ENCODE data around the gene IL1R2.

The IL1R2 gene

DNA sequence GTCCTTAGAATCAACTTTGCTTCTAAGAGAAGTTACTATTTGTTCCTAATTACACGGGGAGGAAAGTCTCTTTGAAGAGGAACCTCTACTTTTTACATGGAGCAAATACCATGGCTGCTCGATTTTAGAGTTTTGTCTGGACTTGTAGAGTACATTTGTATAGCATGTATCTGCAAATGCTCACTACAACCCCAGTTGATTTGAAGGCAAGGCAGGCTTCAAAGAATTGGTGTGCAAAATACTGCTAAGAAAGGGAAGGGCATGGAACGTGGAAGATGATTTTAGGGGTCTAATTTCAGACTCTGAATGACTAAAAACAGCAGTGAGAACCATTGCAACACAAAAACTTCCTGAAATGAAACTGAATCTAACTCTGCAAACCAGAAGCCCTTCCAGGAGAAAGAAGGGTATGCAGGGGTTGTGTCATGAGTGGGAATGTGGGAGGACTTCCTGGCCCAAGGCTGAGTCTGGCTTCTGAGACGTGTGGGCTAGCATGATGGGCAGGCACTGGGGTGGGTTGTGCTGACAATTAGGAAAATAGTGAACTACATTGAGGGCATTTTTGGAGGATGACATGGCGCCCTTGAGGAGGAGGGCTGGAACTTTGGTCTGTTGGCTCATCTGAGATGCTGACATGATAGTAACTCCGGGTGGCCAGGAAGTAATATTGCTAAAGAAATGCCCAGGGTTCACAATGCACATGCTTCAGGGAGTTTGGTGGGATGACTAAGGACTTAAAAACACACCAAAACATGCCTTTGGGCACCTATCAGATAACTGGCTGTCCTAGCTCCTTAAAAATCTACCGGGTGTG lies 18.9 kb upstream of the IL1R2 start:
- DNase-seq (ENCODE audit: extremely low read depth, low read depth): no peak
- TF ChIP-seq, protein P1, sequence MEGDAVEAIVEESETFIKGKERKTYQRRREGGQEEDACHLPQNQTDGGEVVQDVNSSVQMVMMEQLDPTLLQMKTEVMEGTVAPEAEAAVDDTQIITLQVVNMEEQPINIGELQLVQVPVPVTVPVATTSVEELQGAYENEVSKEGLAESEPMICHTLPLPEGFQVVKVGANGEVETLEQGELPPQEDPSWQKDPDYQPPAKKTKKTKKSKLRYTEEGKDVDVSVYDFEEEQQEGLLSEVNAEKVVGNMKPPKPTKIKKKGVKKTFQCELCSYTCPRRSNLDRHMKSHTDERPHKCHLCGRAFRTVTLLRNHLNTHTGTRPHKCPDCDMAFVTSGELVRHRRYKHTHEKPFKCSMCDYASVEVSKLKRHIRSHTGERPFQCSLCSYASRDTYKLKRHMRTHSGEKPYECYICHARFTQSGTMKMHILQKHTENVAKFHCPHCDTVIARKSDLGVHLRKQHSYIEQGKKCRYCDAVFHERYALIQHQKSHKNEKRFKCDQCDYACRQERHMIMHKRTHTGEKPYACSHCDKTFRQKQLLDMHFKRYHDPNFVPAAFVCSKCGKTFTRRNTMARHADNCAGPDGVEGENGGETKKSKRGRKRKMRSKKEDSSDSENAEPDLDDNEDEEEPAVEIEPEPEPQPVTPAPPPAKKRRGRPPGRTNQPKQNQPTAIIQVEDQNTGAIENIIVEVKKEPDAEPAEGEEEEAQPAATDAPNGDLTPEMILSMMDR (IDR thresholded peaks at IDR 0.05; ENCODE audit: low read depth, low read length, missing control alignments): no peak
- H3K4me3 ChIP-seq (replicated peaks; ENCODE audit: low read depth, low read length): no peak overlapping the region

DNA sequence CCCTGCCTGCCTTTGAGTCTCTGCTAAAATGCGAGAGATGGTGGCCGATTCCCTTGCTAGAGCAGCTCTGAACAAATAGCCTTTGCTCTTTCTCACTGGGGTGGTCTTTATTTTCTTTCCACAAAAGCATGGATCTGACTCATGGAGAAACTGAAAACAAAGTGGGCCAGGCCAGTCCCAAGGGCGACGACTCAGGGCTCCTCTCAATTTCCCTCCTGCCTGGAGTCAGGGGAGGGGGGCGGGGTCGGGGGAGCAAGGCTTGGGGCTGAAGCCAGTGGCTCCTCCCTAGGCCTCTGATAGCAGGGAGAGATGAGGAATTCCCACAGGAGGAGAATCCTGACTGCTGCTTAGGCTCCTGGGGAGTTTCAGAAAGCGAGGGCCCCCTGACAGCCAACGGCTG lies 17.1 kb upstream of the IL1R2 start:
- peak; percentile 25 for DNase-seq (ENCODE audit: extremely low read depth, low read depth)
- H3K4me3 ChIP-seq (replicated peaks; ENCODE audit: low read depth, low read length): no peak overlapping the region
- TF ChIP-seq, protein P1 (IDR thresholded peaks at IDR 0.05; ENCODE audit: low read depth, low read length, missing control alignments): no peak

DNA sequence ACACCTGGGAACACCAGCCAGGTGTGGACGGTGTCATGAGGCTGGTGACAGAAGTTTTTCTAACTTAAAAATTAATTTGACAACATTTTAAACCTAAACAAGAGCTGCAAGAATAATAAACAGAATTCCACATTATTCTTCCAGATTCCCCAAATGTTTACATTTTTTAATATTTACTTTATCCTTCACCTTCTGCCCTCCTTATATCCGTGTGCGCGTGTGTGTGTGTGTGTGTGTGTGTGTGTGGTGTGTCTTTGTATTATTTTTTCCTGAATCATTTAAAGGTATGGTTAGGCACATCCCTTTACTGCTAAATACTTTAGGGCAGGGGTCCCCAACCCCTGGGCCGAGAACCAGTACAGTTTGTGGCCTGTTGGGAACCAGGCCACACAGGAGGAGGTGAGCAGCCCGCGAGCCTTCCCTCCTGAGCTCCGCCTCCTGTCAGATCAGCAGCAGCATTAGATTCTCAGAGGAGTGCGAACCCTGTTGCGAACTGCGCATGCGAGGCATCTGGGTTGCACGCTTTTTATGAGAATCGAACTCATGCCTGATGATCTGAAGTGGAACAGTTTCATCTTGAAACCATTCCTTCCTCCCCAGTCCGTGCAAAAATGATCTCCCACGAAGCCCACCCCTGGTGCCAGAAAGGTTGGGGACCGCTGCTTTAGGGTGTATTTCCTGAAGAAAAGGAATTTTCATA lies 16.4 kb upstream of the IL1R2 start:
- TF ChIP-seq, protein P1 (IDR thresholded peaks at IDR 0.05; ENCODE audit: low read depth, low read length, missing control alignments): no peak
- H3K4me3 ChIP-seq (replicated peaks; ENCODE audit: low read depth, low read length): no peak overlapping the region
- no peak for DNase-seq (ENCODE audit: extremely low read depth, low read depth)

DNA sequence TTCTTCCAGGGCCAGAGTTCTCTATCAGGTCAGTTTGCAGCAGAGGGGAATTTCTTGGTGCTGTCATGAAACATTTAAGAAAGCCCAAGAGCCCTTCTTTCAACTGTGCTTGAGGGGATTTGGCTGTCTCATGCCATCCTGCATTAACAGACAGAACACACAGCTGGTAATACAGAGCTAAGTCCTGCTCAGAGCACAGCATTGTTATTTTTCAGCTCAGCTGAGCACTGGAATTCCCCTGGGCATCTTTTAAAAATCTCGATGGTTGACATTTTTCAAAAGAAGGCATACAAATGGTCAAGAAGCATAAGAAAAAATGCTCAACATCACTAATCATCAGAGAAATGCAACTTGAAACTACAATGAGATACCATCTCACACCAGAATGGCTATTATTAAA lies 14.9 kb upstream of the IL1R2 start:
- TF ChIP-seq, protein P1 (IDR thresholded peaks at IDR 0.05; ENCODE audit: low read depth, low read length, missing control alignments): no peak

DNA sequence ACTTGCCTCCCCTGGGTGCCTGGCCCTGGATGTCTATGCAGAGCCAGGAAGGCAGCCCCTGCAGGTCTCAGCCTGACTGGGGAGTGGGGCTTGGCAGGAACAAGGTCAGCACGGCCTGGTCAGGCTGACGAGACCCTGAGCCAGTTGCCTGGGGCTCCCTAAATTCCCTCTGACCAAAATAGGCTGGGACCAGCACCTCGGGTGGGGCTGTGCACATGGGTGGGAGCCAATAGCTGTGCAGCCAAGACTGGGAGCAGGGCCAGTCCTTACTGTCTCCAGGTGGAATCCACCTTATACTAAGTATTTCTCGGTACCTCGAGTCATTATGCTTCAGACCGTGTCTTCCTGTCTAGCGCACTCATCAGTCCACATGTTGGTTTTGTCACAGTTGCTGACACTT lies 11.4 kb upstream of the IL1R2 start:
- TF ChIP-seq, protein P1 (IDR thresholded peaks at IDR 0.05; ENCODE audit: low read depth, low read length, missing control alignments): no peak
- H3K4me3 ChIP-seq (replicated peaks; ENCODE audit: low read depth, low read length): no peak overlapping the region
- DNase-seq (ENCODE audit: extremely low read depth, low read depth): no peak

More for the DNA sequence above, 14.9 kb upstream of the IL1R2 start:
- no peak overlapping the region for H3K4me3 ChIP-seq (replicated peaks; ENCODE audit: low read depth, low read length)
- DNase-seq (ENCODE audit: extremely low read depth, low read depth): no peak

DNA sequence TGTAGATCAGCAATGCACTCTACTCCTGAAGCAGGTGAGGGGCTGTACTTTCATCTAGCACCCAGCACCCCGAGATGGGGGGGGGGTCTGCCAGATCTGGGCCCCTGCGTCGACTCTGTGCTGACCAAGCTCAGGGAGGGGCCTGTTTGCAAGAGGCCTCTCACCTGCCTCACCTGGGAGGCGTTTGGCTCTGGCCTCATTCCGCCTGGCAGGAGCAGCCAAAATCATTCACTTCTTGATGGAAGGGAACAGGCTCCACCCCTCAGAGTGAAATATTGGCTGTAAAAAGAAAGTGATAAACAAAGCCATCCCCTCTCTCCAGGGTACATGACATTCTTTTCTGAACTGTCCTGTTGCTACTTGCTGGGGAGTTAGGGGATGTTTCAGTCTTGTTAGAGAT lies 10.7 kb upstream of the IL1R2 start:
- TF ChIP-seq, protein P1 (IDR thresholded peaks at IDR 0.05; ENCODE audit: low read depth, low read length, missing control alignments): no peak
- no peak overlapping the region for H3K4me3 ChIP-seq (replicated peaks; ENCODE audit: low read depth, low read length)
- no peak for DNase-seq (ENCODE audit: extremely low read depth, low read depth)
